Skeletal muscle tissue (tissue), 4 donors: Measurements from ENCODE around the gene GRIK1. TPM values are rescaled to one million over a fixed set of nuclear protein-coding genes. Genes with fewer than 3 reads are reported as not detected.

Experiments used
- H3K27ac ChIP-seq: one replicate; pipeline ENCODE4 v1.7.0; 2013; ENCODE audit warnings: mild to moderate bottlenecking, low read depth, low read length, inconsistent platforms
- H3K27me3 ChIP-seq, 3 donors: one replicate each; pipeline ENCODE4 v1.7.0; 2013; ENCODE audit warnings: low read length in 3 of 3; ENCODE audit not compliant: control insufficient read depth in 3 of 3, insufficient read depth in 3 of 3
- H3K36me3 ChIP-seq, 3 donors: one replicate each; pipeline ENCODE4 v1.7.0; 2013; ENCODE audit warnings: low read length in 3 of 3; ENCODE audit not compliant: control insufficient read depth in 3 of 3, insufficient read depth in 3 of 3
- H3K4me1 ChIP-seq, 3 donors: one replicate each; pipeline ENCODE4 v1.7.0; 2013; ENCODE audit warnings: low read length in 3 of 3, mild to moderate bottlenecking in 3 of 3; ENCODE audit not compliant: control insufficient read depth in 3 of 3, insufficient read depth in 3 of 3
- H3K4me3 ChIP-seq, 3 donors: one replicate each; pipeline ENCODE4 v1.7.0; 2013; ENCODE audit warnings: low read length in 3 of 3
- H3K9ac ChIP-seq, 3 donors: one replicate each; pipeline ENCODE4 v1.7.0; 2013; ENCODE audit warnings: low read length in 3 of 3, mild to moderate bottlenecking in 3 of 3, moderate library complexity in 2 of 3, low read depth in 1 of 3
- H3K9me3 ChIP-seq, 3 donors: one replicate each; pipeline ENCODE4 v1.7.0; 2013; ENCODE audit warnings: low read length in 3 of 3; ENCODE audit not compliant: control insufficient read depth in 3 of 3
- total RNA-seq: library from RNA; depleted of rRNA; stranded (reverse); fragments of >200 nt; gene quantifications from one replicate; pipeline ENCODE4 v1.2.3, GENCODE V29; 2014
- donor health status: Osteomylitis.

Gene GRIK1
- total RNA-seq, 1 donor from 2014 or later, result 1.0 TPM

GRCh38 chr21:29887313-29888009, 52.3 kb downstream of the GRIK1 start:
- Histone ChIP-seq H3K27ac (no peak overlapping the region), H3K9ac (no peak overlapping the region), H3K36me3 (no peaks in the 10 kb centered on the region), H3K4me3 (no peak overlapping the region), H3K27me3 (no peaks in the 10 kb centered on the region), H3K9me3 (no peaks in the 10 kb centered on the region), H3K4me1 (no peaks in the 10 kb centered on the region)

GRCh38 chr21:29885491-29885890, 54.3 kb downstream of the GRIK1 start:
- Histone ChIP-seq H3K4me1 (no peaks in the 10 kb centered on the region), H3K36me3 (no peaks in the 10 kb centered on the region), H3K9me3 (no peaks in the 10 kb centered on the region), H3K4me3 (no peak overlapping the region), H3K27me3 (no peaks in the 10 kb centered on the region), H3K9ac (no peak overlapping the region), H3K27ac (no peak overlapping the region)

GRCh38 chr21:29875873-29876272, 63.9 kb downstream of the GRIK1 start:
- no peaks in the 10 kb centered on the region for H3K27me3 ChIP-seq
- no peak overlapping the region for H3K27ac ChIP-seq
- no peak overlapping the region for H3K9ac ChIP-seq
- H3K4me3 ChIP-seq, result no peak overlapping the region
- H3K36me3 ChIP-seq, result no peaks in the 10 kb centered on the region
- H3K9me3 ChIP-seq, result no peaks in the 10 kb centered on the region
- no peaks in the 10 kb centered on the region for H3K4me1 ChIP-seq

GRCh38 chr21:29875036-29875716, 64.6 kb downstream of the GRIK1 start:
- no peaks in the 10 kb centered on the region for H3K4me1 ChIP-seq
- H3K9me3 ChIP-seq, result no peaks in the 10 kb centered on the region
- H3K9ac ChIP-seq, result no peak overlapping the region
- no peaks in the 10 kb centered on the region for H3K27me3 ChIP-seq
- no peaks in the 10 kb centered on the region for H3K36me3 ChIP-seq
- no peak overlapping the region for H3K4me3 ChIP-seq
- no peak overlapping the region for H3K27ac ChIP-seq

DNA sequence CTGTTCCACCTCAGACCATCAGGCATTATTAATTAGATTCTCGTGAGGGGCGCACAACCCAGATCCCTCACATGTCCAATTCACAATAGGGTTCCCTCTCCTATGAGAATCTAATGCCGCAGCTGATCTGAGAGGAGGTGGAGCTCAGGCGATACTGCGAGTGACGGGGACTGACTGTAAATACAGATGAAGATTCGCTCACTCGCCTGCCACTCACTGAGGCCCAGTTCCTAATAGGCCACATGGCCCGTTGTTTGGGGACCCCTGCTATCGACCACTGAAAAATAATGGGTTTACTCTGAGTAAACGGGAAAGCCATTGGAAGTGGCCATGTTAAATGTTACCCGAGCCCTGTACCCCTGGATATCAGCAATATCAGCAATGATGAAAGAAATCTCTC, 65.9 kb downstream of the GRIK1 start:
- Histone ChIP-seq H3K9me3 (no peaks in the 10 kb centered on the region), H3K36me3 (no peaks in the 10 kb centered on the region), H3K4me1 (no peaks in the 10 kb centered on the region), H3K9ac (no peak overlapping the region), H3K27ac (no peak overlapping the region), H3K4me3 (no peak overlapping the region), H3K27me3 (no peaks in the 10 kb centered on the region)

DNA sequence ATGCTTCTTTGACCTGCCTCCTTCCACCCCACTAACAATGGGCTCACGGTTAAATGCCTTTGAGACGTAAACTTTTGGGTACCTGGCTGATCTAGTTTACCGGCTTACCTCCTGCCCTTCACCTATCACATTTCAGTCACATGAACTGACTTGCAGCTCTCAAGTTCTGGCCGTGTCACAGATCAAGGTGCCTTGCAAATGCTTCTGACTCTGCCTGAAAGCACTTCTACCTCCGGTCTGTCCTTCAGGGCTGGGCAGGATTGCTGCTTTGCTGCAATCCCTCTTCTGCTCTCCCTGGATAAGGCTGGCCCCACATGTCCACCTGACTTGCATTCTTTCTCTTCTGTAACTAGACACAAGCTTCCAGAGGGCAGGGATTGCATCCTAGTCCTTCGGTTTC, 69.0 kb downstream of the GRIK1 start:
- Histone ChIP-seq H3K27ac (no peak overlapping the region), H3K27me3 (no peaks in the 10 kb centered on the region), H3K36me3 (no peaks in the 10 kb centered on the region), H3K9me3 (no peaks in the 10 kb centered on the region), H3K9ac (no peak overlapping the region), H3K4me3 (no peak overlapping the region), H3K4me1 (no peaks in the 10 kb centered on the region)

DNA sequence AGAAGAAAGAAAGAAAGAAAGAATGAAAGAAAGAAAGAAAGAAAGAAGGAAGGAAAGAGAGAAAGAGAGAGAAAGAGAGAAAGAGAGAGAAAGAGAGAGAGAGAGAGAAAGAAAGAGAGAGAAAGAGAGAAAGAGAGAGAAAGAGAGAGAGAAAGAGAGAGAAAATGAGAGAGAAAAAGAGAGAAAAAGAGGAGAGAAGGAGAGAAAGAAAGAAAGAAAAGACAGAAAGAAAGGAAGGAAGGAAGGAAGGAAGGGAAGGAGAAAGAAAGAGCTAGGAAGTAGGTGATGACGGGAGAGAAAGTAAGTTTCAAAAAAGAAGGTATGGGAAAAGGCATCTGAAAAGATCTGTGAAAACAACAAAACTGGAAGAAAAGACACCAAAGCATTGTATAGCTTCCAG, 72.0 kb downstream of the GRIK1 start:
- Histone ChIP-seq H3K27me3 (no peaks in the 10 kb centered on the region), H3K4me1 (no peaks in the 10 kb centered on the region), H3K27ac (no peak overlapping the region), H3K9me3 (no peaks in the 10 kb centered on the region), H3K36me3 (no peaks in the 10 kb centered on the region), H3K4me3 (no peak overlapping the region), H3K9ac (no peak overlapping the region)

GRCh38 chr21:29860346-29860745, 79.5 kb downstream of the GRIK1 start:
- no peaks in the 10 kb centered on the region for H3K36me3 ChIP-seq
- H3K9ac ChIP-seq, result no peak overlapping the region
- H3K27ac ChIP-seq, result no peak overlapping the region
- H3K4me3 ChIP-seq, result no peak overlapping the region
- no peaks in the 10 kb centered on the region for H3K4me1 ChIP-seq
- H3K27me3 ChIP-seq, result no peaks in the 10 kb centered on the region
- H3K9me3 ChIP-seq, result no peaks in the 10 kb centered on the region

GRCh38 chr21:29857150-29857549, 82.6 kb downstream of the GRIK1 start:
- H3K36me3 ChIP-seq, result no peaks in the 10 kb centered on the region
- H3K4me3 ChIP-seq, result no peak overlapping the region
- H3K27ac ChIP-seq, result no peak overlapping the region
- H3K9ac ChIP-seq, result no peak overlapping the region
- H3K4me1 ChIP-seq, result no peaks in the 10 kb centered on the region
- no peaks in the 10 kb centered on the region for H3K9me3 ChIP-seq
- no peaks in the 10 kb centered on the region for H3K27me3 ChIP-seq

DNA sequence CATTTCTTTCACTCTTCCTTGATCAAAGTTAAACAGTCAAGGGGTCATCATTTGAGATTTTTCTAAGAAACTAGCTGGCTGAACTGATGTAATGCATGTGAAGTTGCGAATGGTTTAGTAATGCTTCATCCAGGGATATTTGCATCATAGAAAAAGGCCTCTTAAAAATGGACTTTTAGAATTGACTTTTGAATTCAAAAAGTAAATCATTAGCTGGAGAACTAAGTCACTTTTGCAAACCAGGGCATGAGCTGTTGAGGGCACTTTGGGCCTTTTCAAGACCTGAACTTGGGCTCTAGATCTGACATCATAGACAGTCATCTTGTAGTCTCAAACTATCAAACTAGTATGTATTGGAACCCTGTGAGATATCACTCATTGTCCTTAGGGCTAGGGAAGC, 85.0 kb downstream of the GRIK1 start:
- H3K27ac ChIP-seq, result no peak overlapping the region
- no peak overlapping the region for H3K4me3 ChIP-seq
- no peak overlapping the region for H3K9ac ChIP-seq
- H3K36me3 ChIP-seq, result no peaks in the 10 kb centered on the region
- H3K27me3 ChIP-seq, result no peaks in the 10 kb centered on the region
- H3K9me3 ChIP-seq, result no peaks in the 10 kb centered on the region
- H3K4me1 ChIP-seq, result no peaks in the 10 kb centered on the region
